Measurements from ENCODE around the gene SNX32. TPM values are rescaled to one million over a fixed set of nuclear protein-coding genes. Genes with fewer than 3 reads are reported as not detected.
A peak's percentile ranks its signal among the peaks of the same experiment; 100 is the strongest.

Gene SNX32
- total and polyA plus RNA-seq, 9 of the 15 experiments (the other 6 are each of a cell fraction or from before 2014, with no cell fraction given): 0.03 TPM; not detected in 7

- peak; percentile 38; the same call in 1 of the 2 replicates for TF ChIP-seq JUND (IDR thresholded peaks at IDR 0.05; ENCODE audit: borderline replicate concordance, low read depth, low read length)
- TF ChIP-seq JUND (tag; IDR thresholded peaks at IDR 0.05; ENCODE audit: borderline replicate concordance, low read depth, low read length): no peak; the same call in 2 of the 3 replicates
- TF ChIP-seq RB1 (IDR thresholded peaks at IDR 0.05; ENCODE audit: low read depth): peak; percentile 67; the same call in 1 of the 2 replicates
- peak; percentile 75; the same call in 1 of the 2 replicates for TF ChIP-seq SP1 (CRISPR knock-in tag; IDR thresholded peaks at IDR 0.05)
- peak; percentile 61; the same call in 1 of the 2 replicates for TF ChIP-seq SMAD3 (CRISPR knock-in tag; conservative IDR thresholded peaks at IDR 0.05)
- TF ChIP-seq RBFOX2 (IDR thresholded peaks at IDR 0.05; ENCODE audit: low read depth, low read length): peak; percentile 93
- peak; percentile 30; the same call in 1 of the 2 replicates for TF ChIP-seq RNF2 (IDR thresholded peaks at IDR 0.05)
- peak; percentile 70; the same call in 1 of the 2 replicates for TF ChIP-seq GTF2F1 (IDR thresholded peaks at IDR 0.05; ENCODE audit: low read depth, low read length)
- TF ChIP-seq HCFC1 (IDR thresholded peaks at IDR 0.05; ENCODE audit: low read depth, low read length): peak; percentile 99
- TF ChIP-seq, protein P1, sequence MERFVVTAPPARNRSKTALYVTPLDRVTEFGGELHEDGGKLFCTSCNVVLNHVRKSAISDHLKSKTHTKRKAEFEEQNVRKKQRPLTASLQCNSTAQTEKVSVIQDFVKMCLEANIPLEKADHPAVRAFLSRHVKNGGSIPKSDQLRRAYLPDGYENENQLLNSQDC (CRISPR knock-in tag; IDR thresholded peaks at IDR 0.05): 0 out of 2 replicates have a peak, but pooled peaks have one; percentile 68
- TF ChIP-seq CHCHD3 (CRISPR knock-in tag; IDR thresholded peaks at IDR 0.05): 0 out of 2 replicates have a peak, but pooled peaks have one; percentile 44
- no peak for TF ChIP-seq TRIM24 (IDR thresholded peaks at IDR 0.05)
- no peak for TF ChIP-seq PYGO2 (tag; IDR thresholded peaks at IDR 0.05)
- TF ChIP-seq, protein P2, sequence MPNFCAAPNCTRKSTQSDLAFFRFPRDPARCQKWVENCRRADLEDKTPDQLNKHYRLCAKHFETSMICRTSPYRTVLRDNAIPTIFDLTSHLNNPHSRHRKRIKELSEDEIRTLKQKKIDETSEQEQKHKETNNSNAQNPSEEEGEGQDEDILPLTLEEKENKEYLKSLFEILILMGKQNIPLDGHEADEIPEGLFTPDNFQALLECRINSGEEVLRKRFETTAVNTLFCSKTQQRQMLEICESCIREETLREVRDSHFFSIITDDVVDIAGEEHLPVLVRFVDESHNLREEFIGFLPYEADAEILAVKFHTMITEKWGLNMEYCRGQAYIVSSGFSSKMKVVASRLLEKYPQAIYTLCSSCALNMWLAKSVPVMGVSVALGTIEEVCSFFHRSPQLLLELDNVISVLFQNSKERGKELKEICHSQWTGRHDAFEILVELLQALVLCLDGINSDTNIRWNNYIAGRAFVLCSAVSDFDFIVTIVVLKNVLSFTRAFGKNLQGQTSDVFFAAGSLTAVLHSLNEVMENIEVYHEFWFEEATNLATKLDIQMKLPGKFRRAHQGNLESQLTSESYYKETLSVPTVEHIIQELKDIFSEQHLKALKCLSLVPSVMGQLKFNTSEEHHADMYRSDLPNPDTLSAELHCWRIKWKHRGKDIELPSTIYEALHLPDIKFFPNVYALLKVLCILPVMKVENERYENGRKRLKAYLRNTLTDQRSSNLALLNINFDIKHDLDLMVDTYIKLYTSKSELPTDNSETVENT (CRISPR knock-in tag; IDR thresholded peaks at IDR 0.05): peak; percentile 61; the same call in 1 of the 2 replicates
- peak; percentile 17; the same call in 1 of the 2 replicates for TF ChIP-seq ATF2 (CRISPR knock-in tag; IDR thresholded peaks at IDR 0.05)
- TF ChIP-seq ZNF444 (CRISPR knock-in tag; IDR thresholded peaks at IDR 0.05): peak; percentile 16; the same call in 1 of the 2 replicates
- TF ChIP-seq, protein P3, sequence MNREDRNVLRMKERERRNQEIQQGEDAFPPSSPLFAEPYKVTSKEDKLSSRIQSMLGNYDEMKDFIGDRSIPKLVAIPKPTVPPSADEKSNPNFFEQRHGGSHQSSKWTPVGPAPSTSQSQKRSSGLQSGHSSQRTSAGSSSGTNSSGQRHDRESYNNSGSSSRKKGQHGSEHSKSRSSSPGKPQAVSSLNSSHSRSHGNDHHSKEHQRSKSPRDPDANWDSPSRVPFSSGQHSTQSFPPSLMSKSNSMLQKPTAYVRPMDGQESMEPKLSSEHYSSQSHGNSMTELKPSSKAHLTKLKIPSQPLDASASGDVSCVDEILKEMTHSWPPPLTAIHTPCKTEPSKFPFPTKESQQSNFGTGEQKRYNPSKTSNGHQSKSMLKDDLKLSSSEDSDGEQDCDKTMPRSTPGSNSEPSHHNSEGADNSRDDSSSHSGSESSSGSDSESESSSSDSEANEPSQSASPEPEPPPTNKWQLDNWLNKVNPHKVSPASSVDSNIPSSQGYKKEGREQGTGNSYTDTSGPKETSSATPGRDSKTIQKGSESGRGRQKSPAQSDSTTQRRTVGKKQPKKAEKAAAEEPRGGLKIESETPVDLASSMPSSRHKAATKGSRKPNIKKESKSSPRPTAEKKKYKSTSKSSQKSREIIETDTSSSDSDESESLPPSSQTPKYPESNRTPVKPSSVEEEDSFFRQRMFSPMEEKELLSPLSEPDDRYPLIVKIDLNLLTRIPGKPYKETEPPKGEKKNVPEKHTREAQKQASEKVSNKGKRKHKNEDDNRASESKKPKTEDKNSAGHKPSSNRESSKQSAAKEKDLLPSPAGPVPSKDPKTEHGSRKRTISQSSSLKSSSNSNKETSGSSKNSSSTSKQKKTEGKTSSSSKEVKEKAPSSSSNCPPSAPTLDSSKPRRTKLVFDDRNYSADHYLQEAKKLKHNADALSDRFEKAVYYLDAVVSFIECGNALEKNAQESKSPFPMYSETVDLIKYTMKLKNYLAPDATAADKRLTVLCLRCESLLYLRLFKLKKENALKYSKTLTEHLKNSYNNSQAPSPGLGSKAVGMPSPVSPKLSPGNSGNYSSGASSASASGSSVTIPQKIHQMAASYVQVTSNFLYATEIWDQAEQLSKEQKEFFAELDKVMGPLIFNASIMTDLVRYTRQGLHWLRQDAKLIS (CRISPR knock-in tag; IDR thresholded peaks at IDR 0.05): peak; percentile 97
- TF ChIP-seq SIX5 (IDR thresholded peaks at IDR 0.05; ENCODE audit: borderline replicate concordance in 1 of 2, insufficient read depth in 1 of 2, low read depth in 1 of 2, low read length in 2 of 2): peak; percentile 88 to 92
Measured at GRCh38 chr11:65857853-65858680, 24.3 kb downstream of the SNX32 start, which contains the start of gene CFL1 (continued).
